Keratinocyte (primary cell): ENCODE data around the gene LILRB4.
"Not testable (repeated sequence)": the region's sequence is repeated elsewhere in the genome, so short reads cannot be mapped to it uniquely, and the experiment has no call there.

Source experiments
- EZH2 ChIP-seq: IDR thresholded peaks from one replicate; pipeline ENCODE4 v1.6.1; 2012; ENCODE audit warnings: inconsistent platforms, mild to moderate bottlenecking, low read length, moderate library complexity
- TF ChIP-seq, protein P1 (sequence below), 3 experiments: IDR thresholded peaks in 1 of 3; conservative IDR thresholded peaks in 1 of 3; optimal IDR thresholded peaks in 1 of 3; 2 replicates in 2 of 3; 3 replicates in 1 of 3; pipeline versions ENCODE3 to v1.5.1; 2011; ENCODE audit warnings: low read length in 3 of 3, mild to moderate bottlenecking in 3 of 3, moderate library complexity in 2 of 3, control low read depth in 1 of 3, inconsistent platforms in 1 of 3; ENCODE audit not compliant: insufficient read depth in 2 of 3; ENCODE audit errors: extremely low read depth in 1 of 3

DNA sequence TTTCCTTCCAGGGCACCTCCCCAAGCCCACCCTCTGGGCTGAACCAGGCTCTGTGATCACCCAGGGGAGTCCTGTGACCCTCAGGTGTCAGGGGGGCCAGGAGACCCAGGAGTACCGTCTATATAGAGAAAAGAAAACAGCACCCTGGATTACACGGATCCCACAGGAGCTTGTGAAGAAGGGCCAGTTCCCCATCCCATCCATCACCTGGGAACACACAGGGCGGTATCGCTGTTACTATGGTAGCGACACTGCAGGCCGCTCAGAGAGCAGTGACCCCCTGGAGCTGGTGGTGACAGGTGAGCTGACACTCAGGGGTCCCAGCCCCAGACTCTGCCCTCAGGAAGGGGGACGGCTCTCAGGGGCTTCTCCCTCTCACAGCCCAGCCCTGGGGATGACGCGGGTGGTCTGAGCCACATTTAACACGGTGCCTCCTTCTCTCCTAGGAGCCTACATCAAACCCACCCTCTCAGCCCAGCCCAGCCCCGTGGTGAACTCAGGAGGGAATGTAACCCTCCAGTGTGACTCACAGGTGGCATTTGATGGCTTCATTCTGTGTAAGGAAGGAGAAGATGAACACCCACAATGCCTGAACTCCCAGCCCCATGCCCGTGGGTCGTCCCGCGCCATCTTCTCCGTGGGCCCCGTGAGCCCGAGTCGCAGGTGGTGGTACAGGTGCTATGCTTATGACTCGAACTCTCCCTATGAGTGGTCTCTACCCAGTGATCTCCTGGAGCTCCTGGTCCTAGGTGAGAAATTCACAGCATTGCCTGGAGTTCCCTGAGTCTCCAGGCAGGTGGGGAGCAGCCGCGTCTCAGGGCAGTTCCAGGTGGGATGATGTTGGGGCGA lies 31.1 kb upstream of the LILRB4 start:
- TF ChIP-seq, protein P1, sequence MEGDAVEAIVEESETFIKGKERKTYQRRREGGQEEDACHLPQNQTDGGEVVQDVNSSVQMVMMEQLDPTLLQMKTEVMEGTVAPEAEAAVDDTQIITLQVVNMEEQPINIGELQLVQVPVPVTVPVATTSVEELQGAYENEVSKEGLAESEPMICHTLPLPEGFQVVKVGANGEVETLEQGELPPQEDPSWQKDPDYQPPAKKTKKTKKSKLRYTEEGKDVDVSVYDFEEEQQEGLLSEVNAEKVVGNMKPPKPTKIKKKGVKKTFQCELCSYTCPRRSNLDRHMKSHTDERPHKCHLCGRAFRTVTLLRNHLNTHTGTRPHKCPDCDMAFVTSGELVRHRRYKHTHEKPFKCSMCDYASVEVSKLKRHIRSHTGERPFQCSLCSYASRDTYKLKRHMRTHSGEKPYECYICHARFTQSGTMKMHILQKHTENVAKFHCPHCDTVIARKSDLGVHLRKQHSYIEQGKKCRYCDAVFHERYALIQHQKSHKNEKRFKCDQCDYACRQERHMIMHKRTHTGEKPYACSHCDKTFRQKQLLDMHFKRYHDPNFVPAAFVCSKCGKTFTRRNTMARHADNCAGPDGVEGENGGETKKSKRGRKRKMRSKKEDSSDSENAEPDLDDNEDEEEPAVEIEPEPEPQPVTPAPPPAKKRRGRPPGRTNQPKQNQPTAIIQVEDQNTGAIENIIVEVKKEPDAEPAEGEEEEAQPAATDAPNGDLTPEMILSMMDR (optimal IDR thresholded peaks at IDR 0.05 in 1 of 3, IDR thresholded peaks at IDR 0.05 in 1 of 3, conservative IDR thresholded peaks at IDR 0.05 in 1 of 3; ENCODE audit: extremely low read depth in 1 of 3, insufficient read depth in 2 of 3, low read length in 3 of 3), result not testable (repeated sequence)
- TF ChIP-seq EZH2, result not testable (repeated sequence)
